ENCODE results near the gene EVX1.

Gene EVX1

GRCh38 chr7:27205325-27206280 lies 37.0 kb upstream of the EVX1 start:
- DNase-seq = no peak

- no peak for DNase-seq
These were observed 35.1 kb upstream of the EVX1 start for GRCh38 chr7:27207348-27207985.

- DNase-seq = no peak
These were observed 33.6 kb upstream of the EVX1 start for GRCh38 chr7:27208998-27209397.

- no peak for DNase-seq
These were observed 32.6 kb upstream of the EVX1 start for GRCh38 chr7:27209933-27210440.

GRCh38 chr7:27210441-27211083 lies 32.0 kb upstream of the EVX1 start:
- no peak for DNase-seq

- no peak for DNase-seq
These were observed 31.5 kb upstream of the EVX1 start for GRCh38 chr7:27211084-27211446.

GRCh38 chr7:27211764-27212204 lies 30.8 kb upstream of the EVX1 start:
- DNase-seq = no peak

GRCh38 chr7:27212497-27213432 lies 29.8 kb upstream of the EVX1 start:
- DNase-seq = no peak

- no peak for DNase-seq
These were observed 29.0 kb upstream of the EVX1 start for GRCh38 chr7:27213433-27214238.

- DNase-seq = no peak
These were observed 28.2 kb upstream of the EVX1 start for GRCh38 chr7:27214239-27214950.

- no peak for DNase-seq
These were observed 27.2 kb upstream of the EVX1 start for GRCh38 chr7:27215356-27215755.

GRCh38 chr7:27217951-27218350 lies 24.7 kb upstream of the EVX1 start:
- no peak for DNase-seq

- peak; percentile 12 for DNase-seq
These were observed 22.8 kb upstream of the EVX1 start for GRCh38 chr7:27219821-27220220.

- peak; percentile 13 for DNase-seq
These were observed 22.1 kb upstream of the EVX1 start for GRCh38 chr7:27220440-27220955.

- peak; percentile 2 for DNase-seq
These were observed 21.3 kb upstream of the EVX1 start for GRCh38 chr7:27221201-27221797.

- DNase-seq = no peak
These were observed 18.5 kb upstream of the EVX1 start for GRCh38 chr7:27223941-27224575.

- peak; percentile 30 for DNase-seq
These were observed 17.3 kb upstream of the EVX1 start for GRCh38 chr7:27224983-27225934.

GRCh38 chr7:27229448-27229847 lies 13.2 kb upstream of the EVX1 start:
- peak; percentile 2 for DNase-seq
